H9 (cell line): ENCODE measurements around the gene SLC38A11. TPM values are rescaled to one million over a fixed set of nuclear protein-coding genes. Genes with fewer than 3 reads are reported as not detected.

Experiments
- DNase-seq: peaks from one replicate; pipeline ENCODE4 v3.0.0-alpha.2; 2017
- H2AFZ ChIP-seq: one replicate; pipeline ENCODE4 v1.6.1; 2013; ENCODE audit warnings: mild to moderate bottlenecking, low read length, control low read depth, moderate library complexity
- H2AK5ac ChIP-seq: 2 replicates; pipeline ENCODE4 v1.6.1; 2013; ENCODE audit warnings: low read length, control low read depth, mixed read lengths; ENCODE audit not compliant: insufficient read length
- H2BK120ac ChIP-seq: one replicate; pipeline ENCODE4 v1.6.1; 2013; ENCODE audit warnings: low read depth, mild to moderate bottlenecking, low read length, control low read depth, inconsistent platforms; ENCODE audit not compliant: poor library complexity, severe bottlenecking
- H2BK12ac ChIP-seq: 2 replicates; pipeline ENCODE4 v1.6.1; 2013; ENCODE audit warnings: low read length, control low read depth, mixed read lengths, low read depth; ENCODE audit not compliant: insufficient read length
- H2BK15ac ChIP-seq: 2 replicates; pipeline ENCODE4 v1.6.1; 2013; ENCODE audit warnings: low read depth, low read length, control low read depth
- H2BK20ac ChIP-seq: one replicate; pipeline ENCODE4 v1.6.1; 2013; ENCODE audit warnings: low read depth, mild to moderate bottlenecking, low read length, control low read depth, inconsistent platforms; ENCODE audit not compliant: poor library complexity, severe bottlenecking
- H2BK5ac ChIP-seq: 2 replicates; pipeline ENCODE4 v1.6.1; 2013; ENCODE audit warnings: low read length, control low read depth, mixed read lengths; ENCODE audit not compliant: insufficient read length
- H3K14ac ChIP-seq: 2 replicates; pipeline ENCODE4 v1.6.1; 2013; ENCODE audit warnings: low read length, control low read depth; ENCODE audit not compliant: insufficient read depth
- H3K18ac ChIP-seq: 2 replicates; pipeline ENCODE4 v1.6.1; 2013; ENCODE audit warnings: low read depth, mild to moderate bottlenecking, mixed read lengths, low read length, control low read depth; ENCODE audit not compliant: insufficient read length
- H3K23ac ChIP-seq: 2 replicates; pipeline ENCODE4 v1.6.1; 2013; ENCODE audit warnings: low read length, control low read depth, mixed read lengths, low read depth; ENCODE audit not compliant: insufficient read length
- H3K23me2 ChIP-seq: 2 replicates; pipeline ENCODE4 v1.6.1; 2013; ENCODE audit warnings: low read depth, mild to moderate bottlenecking, mixed read lengths, low read length, control low read depth; ENCODE audit not compliant: insufficient read length, poor library complexity, severe bottlenecking
- H3K27ac ChIP-seq: 2 replicates; pipeline ENCODE4 v1.5.1; 2013; ENCODE audit warnings: low read length, control low read depth, mixed read lengths, low read depth; ENCODE audit not compliant: insufficient read length
- H3K27me3 ChIP-seq: 2 replicates; pipeline ENCODE4 v1.6.1; 2013; ENCODE audit warnings: low read length, control low read depth, inconsistent platforms; ENCODE audit not compliant: insufficient read depth
- H3K4ac ChIP-seq: 2 replicates; pipeline ENCODE4 v1.6.1; 2013; ENCODE audit warnings: low read depth, mild to moderate bottlenecking, control low read depth, inconsistent platforms, low read length, moderate library complexity
- H3K4me1 ChIP-seq: 2 replicates; pipeline ENCODE4 v1.6.1; 2013; ENCODE audit warnings: low read length, control low read depth, inconsistent platforms; ENCODE audit not compliant: insufficient read depth
- H3K4me2 ChIP-seq: 2 replicates; pipeline ENCODE4 v1.6.1; 2013; ENCODE audit warnings: low read length, control low read depth, mixed read lengths; ENCODE audit not compliant: insufficient read length, insufficient read depth
- H3K56ac ChIP-seq: 2 replicates; pipeline ENCODE4 v1.6.1; 2013; ENCODE audit warnings: low read depth, mild to moderate bottlenecking, mixed read lengths, low read length, control low read depth; ENCODE audit not compliant: insufficient read length
- H3K79me1 ChIP-seq: 2 replicates; pipeline ENCODE4 v1.6.1; 2013; ENCODE audit warnings: low read depth, mild to moderate bottlenecking, moderate library complexity, low read length, control low read depth, inconsistent platforms; ENCODE audit not compliant: insufficient read depth, poor library complexity, severe bottlenecking
- H3K79me2 ChIP-seq: 2 replicates; pipeline ENCODE4 v1.6.1; 2013; ENCODE audit warnings: low read length, control low read depth, inconsistent platforms; ENCODE audit not compliant: insufficient read depth
- H3K9ac ChIP-seq: 2 replicates; pipeline ENCODE4 v1.6.1; 2013; ENCODE audit warnings: low read length, control low read depth, mixed read lengths; ENCODE audit not compliant: insufficient read length; ENCODE audit errors: extremely low read depth
- H3K9me3 ChIP-seq: one replicate; pipeline ENCODE4 v1.6.1; 2013; ENCODE audit warnings: low read depth, low read length, inconsistent platforms; ENCODE audit not compliant: control insufficient read depth
- H3T11ph ChIP-seq: one replicate; pipeline ENCODE4 v1.6.1; 2013; ENCODE audit warnings: mild to moderate bottlenecking, low read length, control low read depth, inconsistent platforms
- H4K20me1 ChIP-seq: one replicate; pipeline ENCODE4 v1.6.1; 2013; ENCODE audit not compliant: control insufficient read depth, insufficient read length, insufficient read depth
- H4K5ac ChIP-seq: 2 replicates; pipeline ENCODE4 v1.6.1; 2013; ENCODE audit warnings: low read depth, mild to moderate bottlenecking, mixed read lengths, low read length, control low read depth; ENCODE audit not compliant: insufficient read length
- H4K8ac ChIP-seq: replicated peaks from 2 replicates; pipeline ENCODE4 v1.6.1; 2013; ENCODE audit warnings: low read length, control low read depth, mixed read lengths, low read depth; ENCODE audit not compliant: insufficient read length
- H4K91ac ChIP-seq: 2 replicates; pipeline ENCODE4 v1.6.1; 2013; ENCODE audit warnings: low read depth, mild to moderate bottlenecking, moderate library complexity, mixed read lengths, low read length, control low read depth; ENCODE audit not compliant: insufficient read length
- H3K27ac Mint-ChIP-seq, 3 experiments: 2 replicates in 2 of 3; 3 replicates in 1 of 3; pipeline ENCODE4 v1.8.0; 2020 to 2021; ENCODE audit warnings: mixed read lengths in 3 of 3, mild to moderate bottlenecking in 1 of 3, moderate library complexity in 1 of 3
- H3K27me3 Mint-ChIP-seq: 2 replicates; pipeline ENCODE4 v1.8.0; 2021; ENCODE audit warnings: low read depth, mild to moderate bottlenecking, moderate library complexity, mixed read lengths
- H3K36me3 Mint-ChIP-seq, 3 experiments: 2 replicates in 2 of 3; 3 replicates in 1 of 3; pipeline ENCODE4 v1.8.0; 2020 to 2021; ENCODE audit warnings: low read depth in 3 of 3, mixed read lengths in 3 of 3; ENCODE audit not compliant: insufficient read depth in 1 of 3
- H3K4me1 Mint-ChIP-seq, 2 experiments: 2 replicates each; pipeline ENCODE4 v1.8.0; 2020; ENCODE audit warnings: mixed read lengths in 2 of 2
- H3K4me3 Mint-ChIP-seq, 2 experiments: 2 replicates in 1 of 2; 3 replicates in 1 of 2; pipeline ENCODE4 v1.8.0; 2020 to 2021; ENCODE audit warnings: mild to moderate bottlenecking in 2 of 2, mixed read lengths in 2 of 2, moderate library complexity in 1 of 2
- H3K9me3 Mint-ChIP-seq, 2 experiments: 2 replicates in 1 of 2; 3 replicates in 1 of 2; pipeline ENCODE4 v1.8.0; 2020; ENCODE audit warnings: mild to moderate bottlenecking in 2 of 2, mixed read lengths in 2 of 2, moderate library complexity in 1 of 2
- CTCF ChIP-seq: fragments of 200-600 bp; sonication (generic); conservative IDR thresholded peaks from 3 replicates; pipeline ENCODE4 v1.8.0; 2021; ENCODE audit warnings: antibody characterized with exemption, mild to moderate bottlenecking
- WGBS: extraction: QIAGEN DNeasy Blood & Tissue Kit; methylation state at CpG from one replicate; pipeline ENCODE4 v1.1.7; 2013; ENCODE audit warnings: missing lambda C conversion rate, low lambda C conversion rate, mixed read lengths; ENCODE audit not compliant: insufficient read length; ENCODE audit errors: extremely low coverage; 5-methylcytosine and 5-hydroxymethylcytosine counted together
- total RNA-seq: library from RNA; stranded (reverse); gene quantifications from 2 replicates; pipeline ENCODE4 v1.2.1, GENCODE V29; 2021

SLC38A11 gene
- total RNA-seq, 1 experiment from 2014 or later: not detected

GRCh38 chr2:164937864-164938401 lies 17.4 kb downstream of the SLC38A11 start:
- Histone ChIP-seq H2BK15ac (no peak overlapping the region), H3K4me2 (no peak overlapping the region), H3K27me3 (no peaks in the 10 kb centered on the region), H3K9me3 (no peaks in the 10 kb centered on the region), H3K56ac (no peak overlapping the region), H3K14ac (no peak overlapping the region), H3K79me2 (no peaks in the 10 kb centered on the region), H3T11ph (no peak overlapping the region), H3K79me1 (no peaks in the 10 kb centered on the region), H3K4me1 (no peaks in the 10 kb centered on the region), H4K20me1 (no peaks in the 10 kb centered on the region), H4K8ac (no peak overlapping the region), H4K91ac (no peak overlapping the region), H2BK120ac (no peak overlapping the region), H3K18ac (no peak overlapping the region), H2BK5ac (no peak overlapping the region), H3K27ac (no peak overlapping the region), H2BK12ac (no peak overlapping the region), H2AFZ (no peak overlapping the region), H2AK5ac (no peak overlapping the region), H4K5ac (no peak overlapping the region), H2BK20ac (no peak overlapping the region), H3K23ac (no peak overlapping the region), H3K4ac (no peak overlapping the region), H3K23me2 (no peaks in the 10 kb centered on the region), H3K9ac (no peak overlapping the region)
- H3K9me3 Mint-ChIP-seq: no peaks in the 10 kb centered on the region
- no peak overlapping the region for H3K4me3 Mint-ChIP-seq
- TF ChIP-seq CTCF: no peak
- H3K36me3 Mint-ChIP-seq: no peaks in the 10 kb centered on the region
- H3K27ac Mint-ChIP-seq: no peak overlapping the region
- H3K27me3 Mint-ChIP-seq: no peaks in the 10 kb centered on the region
- no peak for DNase-seq
- no CpG with 5 or more reads among the region's 3 CpGs for WGBS
- peaks cover 8 to 11% of the 10 kb centered on the region in 2 experiments for H3K4me1 Mint-ChIP-seq
